ENCODE measurements around the gene HOXA10. TPM values are rescaled to one million over a fixed set of nuclear protein-coding genes. Genes with fewer than 3 reads are reported as not detected.
A peak's percentile ranks its signal among the peaks of the same experiment; 100 is the strongest.

Gene HOXA10
- total RNA-seq, 1 experiment from 2014 or later: not detected

DNA sequence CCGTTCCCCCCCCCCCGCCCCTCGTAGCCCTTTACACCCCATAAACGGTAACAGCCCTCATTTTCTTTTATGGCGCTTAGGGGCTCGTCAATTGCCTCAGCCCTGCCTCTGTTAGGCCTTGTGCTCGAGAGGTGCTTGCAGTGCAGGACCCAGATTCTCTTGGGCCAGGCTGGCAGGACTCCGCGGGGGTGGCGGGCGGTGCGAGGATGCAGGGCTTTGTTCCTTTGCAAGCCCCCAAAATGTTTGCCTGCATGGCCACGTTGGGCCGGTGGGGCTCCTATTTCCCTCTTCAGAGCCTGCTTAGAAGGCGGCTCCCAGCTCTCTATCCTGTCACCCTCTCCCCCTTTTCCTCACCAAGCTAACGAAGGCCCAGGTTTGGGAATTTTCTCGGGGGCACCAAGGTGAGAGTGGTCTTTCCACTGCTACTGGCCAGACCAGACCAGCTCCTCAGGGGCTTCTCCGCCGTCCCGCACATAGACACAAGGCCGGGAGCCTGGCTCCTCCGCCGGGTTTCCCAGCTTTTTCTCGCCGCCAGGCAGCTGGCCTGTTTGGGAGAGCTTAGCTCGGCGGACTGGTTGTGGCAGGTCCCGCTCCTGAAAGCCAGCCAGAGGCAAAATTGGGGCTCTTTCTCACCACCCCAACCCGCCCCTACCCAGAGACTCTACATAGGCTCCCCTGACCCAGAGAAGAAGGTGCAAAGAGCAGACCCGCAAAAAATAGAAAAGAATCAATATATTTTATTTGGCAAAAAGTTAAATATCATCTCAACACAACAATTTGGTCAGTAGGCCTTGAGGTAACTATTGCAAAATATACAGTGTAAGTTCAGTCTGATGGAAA is 12.2 kb downstream of the HOXA10 start:
- H3K4me2 ChIP-seq: no peak overlapping the region
- H3K9me3 ChIP-seq (ENCODE audit: insufficient read depth, low read depth): no peaks in the 10 kb centered on the region
- intact Hi-C loops (cut with micrococcal nuclease; ENCODE audit: unreplicated experiment): loop anchor here (1.0 to 10.0 kb wide), 10 partner anchors 302 to 1595 kb away; no protein-coding TSS in a partner anchor
- H3K4me3 ChIP-seq: no peak overlapping the region
- 0 out of 2 replicates have a peak, but pooled peaks cover 3% of the 10 kb centered on the region for H3K4me1 ChIP-seq (replicated peaks; ENCODE audit: insufficient read depth)
- no peaks in the 10 kb centered on the region for H3K36me3 ChIP-seq (ENCODE audit: low read depth)
- H3K27ac ChIP-seq: no peak overlapping the region
- DNase-seq: no peak
- no TSS peak for BruUV-seq (replicated peaks)
- no peaks in the 10 kb centered on the region for H3K79me2 ChIP-seq (ENCODE audit: low read depth)
- H4K20me1 ChIP-seq (ENCODE audit: insufficient read depth): no peaks in the 10 kb centered on the region
- ChIA-PET POLR2A (ENCODE audit: unreplicated experiment) (interaction anchor here (0.5 to 0.7 kb wide), 3 partner anchors 301 to 1010 kb away, joined by 3 to 9 read pairs (median 5); partner anchors contain the start of gene NFE2L3), CTCF (interaction anchor here (0.6 to 3.1 kb wide), 11 partner anchors 9 to 793 kb away, joined by 3 to 24 read pairs (median 6); no protein-coding TSS in a partner anchor)
- no peaks in the 10 kb centered on the region for H3K9me2 ChIP-seq (ENCODE audit: insufficient read depth)
- H3K27me3 ChIP-seq (ENCODE audit: insufficient read depth, low read depth): no peaks in the 10 kb centered on the region
- peaks cover 14% of the 10 kb centered on the region; the same call in 1 of the 2 replicates for H3F3A ChIP-seq (ENCODE audit: insufficient read depth, low read depth)
- no peak overlapping the region for H2AFZ ChIP-seq
- no peak for TF ChIP-seq EZH2 (IDR thresholded peaks at IDR 0.05; ENCODE audit: low read depth)
- TF ChIP-seq, protein P1, sequence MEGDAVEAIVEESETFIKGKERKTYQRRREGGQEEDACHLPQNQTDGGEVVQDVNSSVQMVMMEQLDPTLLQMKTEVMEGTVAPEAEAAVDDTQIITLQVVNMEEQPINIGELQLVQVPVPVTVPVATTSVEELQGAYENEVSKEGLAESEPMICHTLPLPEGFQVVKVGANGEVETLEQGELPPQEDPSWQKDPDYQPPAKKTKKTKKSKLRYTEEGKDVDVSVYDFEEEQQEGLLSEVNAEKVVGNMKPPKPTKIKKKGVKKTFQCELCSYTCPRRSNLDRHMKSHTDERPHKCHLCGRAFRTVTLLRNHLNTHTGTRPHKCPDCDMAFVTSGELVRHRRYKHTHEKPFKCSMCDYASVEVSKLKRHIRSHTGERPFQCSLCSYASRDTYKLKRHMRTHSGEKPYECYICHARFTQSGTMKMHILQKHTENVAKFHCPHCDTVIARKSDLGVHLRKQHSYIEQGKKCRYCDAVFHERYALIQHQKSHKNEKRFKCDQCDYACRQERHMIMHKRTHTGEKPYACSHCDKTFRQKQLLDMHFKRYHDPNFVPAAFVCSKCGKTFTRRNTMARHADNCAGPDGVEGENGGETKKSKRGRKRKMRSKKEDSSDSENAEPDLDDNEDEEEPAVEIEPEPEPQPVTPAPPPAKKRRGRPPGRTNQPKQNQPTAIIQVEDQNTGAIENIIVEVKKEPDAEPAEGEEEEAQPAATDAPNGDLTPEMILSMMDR (conservative IDR thresholded peaks at IDR 0.05): no peak

DNA sequence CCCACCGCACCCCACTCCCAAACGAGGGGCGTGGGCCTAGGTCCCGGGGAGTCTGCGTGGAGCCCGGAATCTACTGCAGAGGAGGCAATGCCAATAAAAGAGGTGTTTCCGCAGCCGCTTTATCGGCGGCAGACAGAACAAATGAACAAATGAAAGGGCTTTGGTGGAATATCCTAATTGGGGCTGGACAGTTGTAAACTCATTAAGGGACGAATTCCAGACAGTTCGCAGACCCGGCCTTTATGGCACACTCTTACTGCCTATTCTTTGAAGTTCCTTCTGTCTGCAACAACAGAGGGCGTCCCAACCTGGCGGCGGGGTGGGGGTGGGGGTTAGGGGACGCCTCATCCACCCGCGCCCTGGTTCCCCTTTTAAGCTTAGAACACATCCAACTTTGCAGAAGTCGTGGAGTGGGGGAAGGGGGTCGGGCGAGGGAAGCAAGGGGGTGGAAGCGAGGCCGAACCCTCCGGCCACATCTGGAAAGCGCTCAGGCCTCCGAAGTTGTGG is 12.9 kb downstream of the HOXA10 start:
- TF ChIP-seq EZH2 (IDR thresholded peaks at IDR 0.05; ENCODE audit: low read depth): no peak
- TF ChIP-seq, protein P1 (conservative IDR thresholded peaks at IDR 0.05): peak; percentile 55
- H3K4me1 ChIP-seq (replicated peaks; ENCODE audit: insufficient read depth): 0 out of 2 replicates have a peak, but pooled peaks cover 3% of the 10 kb centered on the region
- peak overlapping the region; percentile 71 for H3K4me3 ChIP-seq
- H3F3A ChIP-seq (ENCODE audit: insufficient read depth, low read depth): peaks cover 14% of the 10 kb centered on the region; the same call in 1 of the 2 replicates
- H3K27ac ChIP-seq: no peak overlapping the region
- peak overlapping the region; percentile 97 for H2AFZ ChIP-seq
- DNase-seq: no peak
- H3K4me2 ChIP-seq: peak overlapping the region; percentile 86
- BruUV-seq (replicated peaks): no TSS peak
- CTCF ChIA-PET: interaction anchor here (0.6 to 3.1 kb wide), 16 partner anchors 9 to 1272 kb away, joined by 3 to 24 read pairs (median 6); no protein-coding TSS in a partner anchor
- H3K9me3 ChIP-seq (ENCODE audit: insufficient read depth, low read depth): no peaks in the 10 kb centered on the region
- no peaks in the 10 kb centered on the region for H3K79me2 ChIP-seq (ENCODE audit: low read depth)
- intact Hi-C loops (cut with micrococcal nuclease; ENCODE audit: unreplicated experiment): loop anchor here (1.0 to 10.0 kb wide), 10 partner anchors 301 to 1594 kb away; no protein-coding TSS in a partner anchor
- POLR2A ChIA-PET (ENCODE audit: unreplicated experiment): interaction anchor here (0.5 to 0.6 kb wide), 2 partner anchors 16 to 501 kb away, joined by 3 to 9 read pairs; no protein-coding TSS in a partner anchor
- no peaks in the 10 kb centered on the region for H3K36me3 ChIP-seq (ENCODE audit: low read depth)
- H3K27me3 ChIP-seq (ENCODE audit: insufficient read depth, low read depth): no peaks in the 10 kb centered on the region
- H4K20me1 ChIP-seq (ENCODE audit: insufficient read depth): no peaks in the 10 kb centered on the region
- no peaks in the 10 kb centered on the region for H3K9me2 ChIP-seq (ENCODE audit: insufficient read depth)

DNA sequence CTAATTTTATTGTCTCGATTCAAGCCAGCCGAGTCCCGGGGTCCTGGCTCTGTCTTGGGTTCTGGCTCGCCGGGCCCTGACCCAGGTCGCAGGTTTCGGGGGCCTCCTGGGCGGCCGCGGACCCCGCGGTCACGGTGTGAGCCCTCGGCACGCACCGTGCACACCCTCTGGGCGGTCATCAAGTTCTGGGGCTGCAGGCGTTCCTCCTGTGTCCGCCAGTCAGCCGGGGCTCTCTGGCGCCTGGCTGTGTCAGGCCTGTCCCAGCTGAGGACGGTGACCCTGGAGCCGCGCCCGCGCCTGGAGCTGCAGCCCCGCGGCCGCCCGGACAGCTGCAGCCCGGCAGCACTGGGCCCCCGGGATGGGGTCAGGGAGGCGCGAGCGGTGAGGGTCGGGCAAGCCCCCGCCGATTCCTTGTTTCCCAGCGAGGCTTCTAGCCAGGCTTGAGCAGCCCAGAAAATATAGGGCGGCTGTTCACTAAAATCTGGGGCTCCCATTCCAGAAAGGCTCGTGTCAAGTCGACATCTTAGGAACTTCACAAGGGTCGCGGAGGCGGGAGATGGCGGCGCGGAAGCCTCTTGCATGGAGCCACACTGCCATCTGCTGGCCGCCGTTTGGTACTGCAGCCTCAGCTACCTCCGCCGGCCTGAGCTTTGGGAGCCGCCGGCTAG is 13.4 kb downstream of the HOXA10 start:
- intact Hi-C loops (cut with micrococcal nuclease; ENCODE audit: unreplicated experiment): loop anchor here (1.0 to 10.0 kb wide), 10 partner anchors 300 to 1593 kb away; no protein-coding TSS in a partner anchor
- Histone ChIP-seq H3K9me3 (ENCODE audit: insufficient read depth, low read depth) (no peaks in the 10 kb centered on the region), H3K79me2 (ENCODE audit: low read depth) (no peaks in the 10 kb centered on the region), H3K4me3 (peak overlapping the region; percentile 71), H3K36me3 (ENCODE audit: low read depth) (no peaks in the 10 kb centered on the region), H3K4me1 (replicated peaks; ENCODE audit: insufficient read depth) (0 out of 2 replicates have a peak, but pooled peaks cover 3% of the 10 kb centered on the region), H3K27me3 (ENCODE audit: insufficient read depth, low read depth) (no peaks in the 10 kb centered on the region), H3K9me2 (ENCODE audit: insufficient read depth) (no peaks in the 10 kb centered on the region), H3K27ac (no peak overlapping the region), H3F3A (ENCODE audit: insufficient read depth, low read depth) (peaks cover 14% of the 10 kb centered on the region; the same call in 1 of the 2 replicates), H4K20me1 (ENCODE audit: insufficient read depth) (no peaks in the 10 kb centered on the region), H2AFZ (peak overlapping the region; percentile 97), H3K4me2 (peak overlapping the region; percentile 86)
- DNase-seq: peak; percentile 70 to 88
- ChIA-PET CTCF (interaction anchor here (0.6 to 3.1 kb wide), 15 partner anchors 19 to 1272 kb away, joined by 3 to 24 read pairs (median 6); no protein-coding TSS in a partner anchor), POLR2A (ENCODE audit: unreplicated experiment) (interaction anchor here (0.6 kb wide), 1 partner anchor 16 kb away, joined by 3 read pairs; no protein-coding TSS in a partner anchor)
- TF ChIP-seq, protein P1 (conservative IDR thresholded peaks at IDR 0.05): peak; percentile 100
- TF ChIP-seq EZH2 (IDR thresholded peaks at IDR 0.05; ENCODE audit: low read depth): no peak
- no TSS peak for BruUV-seq (replicated peaks)
